Activated T-helper 1 cell treated with Interleukin-2 at 50 U/mL for 16 hours (primary cell): ENCODE data around the gene UAP1L1.
"Not testable (repeated sequence)": the region's sequence is repeated elsewhere in the genome, so short reads cannot be mapped to it uniquely, and the experiment has no call there.

Experiments
- DNase-seq: peaks from one replicate; pipeline ENCODE4 v3.0.0-alpha.2; 2020; ENCODE audit warnings: low read depth

The UAP1L1 gene

GRCh38 chr9:137056739-137057415 is 20.4 kb upstream of the UAP1L1 start:
- DNase-seq = no peak

- no peak for DNase-seq
These were observed 19.8 kb upstream of the UAP1L1 start for GRCh38 chr9:137057545-137057944.

GRCh38 chr9:137058521-137059234 is 18.6 kb upstream of the UAP1L1 start:
- no peak for DNase-seq

- DNase-seq = no peak
These were observed 14.9 kb upstream of the UAP1L1 start for GRCh38 chr9:137062384-137062783.

GRCh38 chr9:137062798-137063197 is 14.5 kb upstream of the UAP1L1 start:
- DNase-seq = not testable (repeated sequence)

GRCh38 chr9:137063311-137064026 is 13.8 kb upstream of the UAP1L1 start:
- DNase-seq = no peak

GRCh38 chr9:137064027-137064879 is 13.1 kb upstream of the UAP1L1 start:
- peak; percentile 43 for DNase-seq

- no peak for DNase-seq
These were observed 12.5 kb upstream of the UAP1L1 start for GRCh38 chr9:137064880-137065164.

GRCh38 chr9:137065336-137065967 is 11.9 kb upstream of the UAP1L1 start:
- no peak for DNase-seq

GRCh38 chr9:137066096-137066861 is 11.0 kb upstream of the UAP1L1 start:
- DNase-seq = no peak

GRCh38 chr9:137067860-137068538 is 9.3 kb upstream of the UAP1L1 start:
- DNase-seq = peak; percentile 71

- DNase-seq = no peak
These were observed 8.5 kb upstream of the UAP1L1 start for GRCh38 chr9:137068539-137069507.

GRCh38 chr9:137069508-137070091 is 7.7 kb upstream of the UAP1L1 start:
- no peak for DNase-seq

GRCh38 chr9:137070201-137070905 is 7.0 kb upstream of the UAP1L1 start, which contains the start of gene SAPCD2:
Gene SAPCD2 (minus strand): TSS chr9:137070557. CDS start chr9:137070460, 97 bp downstream.
- DNase-seq = peak; percentile 74

GRCh38 chr9:137070906-137071275 is 6.4 kb upstream of the UAP1L1 start:
- DNase-seq = no peak

GRCh38 chr9:137071282-137071681 is 6.0 kb upstream of the UAP1L1 start:
- no peak for DNase-seq

GRCh38 chr9:137073992-137074399 is 3.3 kb upstream of the UAP1L1 start:
- no peak for DNase-seq

GRCh38 chr9:137074657-137075274 is 2.6 kb upstream of the UAP1L1 start:
- no peak for DNase-seq
